ENCODE measurements around the gene ITGB7.

GRCh38 chr12:53224897-53225634, 18.0 kb upstream of the ITGB7 start:
- TF ChIP-seq CTCF (IDR thresholded peaks at IDR 0.05) (no peak), POLR2A (IDR thresholded peaks at IDR 0.05) (no peak)
